H9 (cell line): Measurements from ENCODE around the gene CORO1C. TPM values are rescaled to one million over a fixed set of nuclear protein-coding genes. Genes with fewer than 3 reads are reported as not detected.

ENCODE experiments used
- DNase-seq: peaks from one replicate; pipeline ENCODE4 v3.0.0-alpha.2; 2017
- H2AFZ ChIP-seq: one replicate; pipeline ENCODE4 v1.6.1; 2013; ENCODE audit warnings: mild to moderate bottlenecking, low read length, control low read depth, moderate library complexity
- H2AK5ac ChIP-seq: 2 replicates; pipeline ENCODE4 v1.6.1; 2013; ENCODE audit warnings: low read length, control low read depth, mixed read lengths; ENCODE audit not compliant: insufficient read length
- H2BK120ac ChIP-seq: one replicate; pipeline ENCODE4 v1.6.1; 2013; ENCODE audit warnings: low read depth, mild to moderate bottlenecking, low read length, control low read depth, inconsistent platforms; ENCODE audit not compliant: poor library complexity, severe bottlenecking
- H2BK12ac ChIP-seq: 2 replicates; pipeline ENCODE4 v1.6.1; 2013; ENCODE audit warnings: low read length, control low read depth, mixed read lengths, low read depth; ENCODE audit not compliant: insufficient read length
- H2BK15ac ChIP-seq: 2 replicates; pipeline ENCODE4 v1.6.1; 2013; ENCODE audit warnings: low read depth, low read length, control low read depth
- H2BK20ac ChIP-seq: one replicate; pipeline ENCODE4 v1.6.1; 2013; ENCODE audit warnings: low read depth, mild to moderate bottlenecking, low read length, control low read depth, inconsistent platforms; ENCODE audit not compliant: poor library complexity, severe bottlenecking
- H2BK5ac ChIP-seq: 2 replicates; pipeline ENCODE4 v1.6.1; 2013; ENCODE audit warnings: low read length, control low read depth, mixed read lengths; ENCODE audit not compliant: insufficient read length
- H3K14ac ChIP-seq: 2 replicates; pipeline ENCODE4 v1.6.1; 2013; ENCODE audit warnings: low read length, control low read depth; ENCODE audit not compliant: insufficient read depth
- H3K18ac ChIP-seq: 2 replicates; pipeline ENCODE4 v1.6.1; 2013; ENCODE audit warnings: low read depth, mild to moderate bottlenecking, mixed read lengths, low read length, control low read depth; ENCODE audit not compliant: insufficient read length
- H3K23ac ChIP-seq: 2 replicates; pipeline ENCODE4 v1.6.1; 2013; ENCODE audit warnings: low read length, control low read depth, mixed read lengths, low read depth; ENCODE audit not compliant: insufficient read length
- H3K23me2 ChIP-seq: 2 replicates; pipeline ENCODE4 v1.6.1; 2013; ENCODE audit warnings: low read depth, mild to moderate bottlenecking, mixed read lengths, low read length, control low read depth; ENCODE audit not compliant: insufficient read length, poor library complexity, severe bottlenecking
- H3K27ac ChIP-seq: 2 replicates; pipeline ENCODE4 v1.5.1; 2013; ENCODE audit warnings: low read length, control low read depth, mixed read lengths, low read depth; ENCODE audit not compliant: insufficient read length
- H3K27me3 ChIP-seq: 2 replicates; pipeline ENCODE4 v1.6.1; 2013; ENCODE audit warnings: low read length, control low read depth, inconsistent platforms; ENCODE audit not compliant: insufficient read depth
- H3K4ac ChIP-seq: 2 replicates; pipeline ENCODE4 v1.6.1; 2013; ENCODE audit warnings: low read depth, mild to moderate bottlenecking, control low read depth, inconsistent platforms, low read length, moderate library complexity
- H3K4me1 ChIP-seq: 2 replicates; pipeline ENCODE4 v1.6.1; 2013; ENCODE audit warnings: low read length, control low read depth, inconsistent platforms; ENCODE audit not compliant: insufficient read depth
- H3K4me2 ChIP-seq: 2 replicates; pipeline ENCODE4 v1.6.1; 2013; ENCODE audit warnings: low read length, control low read depth, mixed read lengths; ENCODE audit not compliant: insufficient read length, insufficient read depth
- H3K56ac ChIP-seq: 2 replicates; pipeline ENCODE4 v1.6.1; 2013; ENCODE audit warnings: low read depth, mild to moderate bottlenecking, mixed read lengths, low read length, control low read depth; ENCODE audit not compliant: insufficient read length
- H3K79me1 ChIP-seq: 2 replicates; pipeline ENCODE4 v1.6.1; 2013; ENCODE audit warnings: low read depth, mild to moderate bottlenecking, moderate library complexity, low read length, control low read depth, inconsistent platforms; ENCODE audit not compliant: insufficient read depth, poor library complexity, severe bottlenecking
- H3K79me2 ChIP-seq: 2 replicates; pipeline ENCODE4 v1.6.1; 2013; ENCODE audit warnings: low read length, control low read depth, inconsistent platforms; ENCODE audit not compliant: insufficient read depth
- H3K9ac ChIP-seq: 2 replicates; pipeline ENCODE4 v1.6.1; 2013; ENCODE audit warnings: low read length, control low read depth, mixed read lengths; ENCODE audit not compliant: insufficient read length; ENCODE audit errors: extremely low read depth
- H3K9me3 ChIP-seq: one replicate; pipeline ENCODE4 v1.6.1; 2013; ENCODE audit warnings: low read depth, low read length, inconsistent platforms; ENCODE audit not compliant: control insufficient read depth
- H3T11ph ChIP-seq: one replicate; pipeline ENCODE4 v1.6.1; 2013; ENCODE audit warnings: mild to moderate bottlenecking, low read length, control low read depth, inconsistent platforms
- H4K20me1 ChIP-seq: one replicate; pipeline ENCODE4 v1.6.1; 2013; ENCODE audit not compliant: control insufficient read depth, insufficient read length, insufficient read depth
- H4K5ac ChIP-seq: 2 replicates; pipeline ENCODE4 v1.6.1; 2013; ENCODE audit warnings: low read depth, mild to moderate bottlenecking, mixed read lengths, low read length, control low read depth; ENCODE audit not compliant: insufficient read length
- H4K8ac ChIP-seq: replicated peaks from 2 replicates; pipeline ENCODE4 v1.6.1; 2013; ENCODE audit warnings: low read length, control low read depth, mixed read lengths, low read depth; ENCODE audit not compliant: insufficient read length
- H4K91ac ChIP-seq: 2 replicates; pipeline ENCODE4 v1.6.1; 2013; ENCODE audit warnings: low read depth, mild to moderate bottlenecking, moderate library complexity, mixed read lengths, low read length, control low read depth; ENCODE audit not compliant: insufficient read length
- H3K27ac Mint-ChIP-seq, 3 experiments: 2 replicates in 2 of 3; 3 replicates in 1 of 3; pipeline ENCODE4 v1.8.0; 2020 to 2021; ENCODE audit warnings: mixed read lengths in 3 of 3, mild to moderate bottlenecking in 1 of 3, moderate library complexity in 1 of 3
- H3K27me3 Mint-ChIP-seq: 2 replicates; pipeline ENCODE4 v1.8.0; 2021; ENCODE audit warnings: low read depth, mild to moderate bottlenecking, moderate library complexity, mixed read lengths
- H3K36me3 Mint-ChIP-seq, 3 experiments: 2 replicates in 2 of 3; 3 replicates in 1 of 3; pipeline ENCODE4 v1.8.0; 2020 to 2021; ENCODE audit warnings: low read depth in 3 of 3, mixed read lengths in 3 of 3; ENCODE audit not compliant: insufficient read depth in 1 of 3
- H3K4me1 Mint-ChIP-seq, 2 experiments: 2 replicates each; pipeline ENCODE4 v1.8.0; 2020; ENCODE audit warnings: mixed read lengths in 2 of 2
- H3K4me3 Mint-ChIP-seq, 2 experiments: 2 replicates in 1 of 2; 3 replicates in 1 of 2; pipeline ENCODE4 v1.8.0; 2020 to 2021; ENCODE audit warnings: mild to moderate bottlenecking in 2 of 2, mixed read lengths in 2 of 2, moderate library complexity in 1 of 2
- H3K9me3 Mint-ChIP-seq, 2 experiments: 2 replicates in 1 of 2; 3 replicates in 1 of 2; pipeline ENCODE4 v1.8.0; 2020; ENCODE audit warnings: mild to moderate bottlenecking in 2 of 2, mixed read lengths in 2 of 2, moderate library complexity in 1 of 2
- WGBS: extraction: QIAGEN DNeasy Blood & Tissue Kit; methylation state at CpG from one replicate; pipeline ENCODE4 v1.1.7; 2013; ENCODE audit warnings: missing lambda C conversion rate, low lambda C conversion rate, mixed read lengths; ENCODE audit not compliant: insufficient read length; ENCODE audit errors: extremely low coverage; 5-methylcytosine and 5-hydroxymethylcytosine counted together
- total RNA-seq: library from RNA; stranded (reverse); gene quantifications from 2 replicates; pipeline ENCODE4 v1.2.1, GENCODE V29; 2021
- TF ChIP-seq, protein P1 (sequence below): fragments of 200-600 bp; sonication (generic); conservative IDR thresholded peaks from 3 replicates; pipeline ENCODE4 v1.8.0; 2021; ENCODE audit warnings: antibody characterized with exemption, mild to moderate bottlenecking

CORO1C gene
- total RNA-seq, 1 experiment from 2014 or later = 154 TPM

DNA sequence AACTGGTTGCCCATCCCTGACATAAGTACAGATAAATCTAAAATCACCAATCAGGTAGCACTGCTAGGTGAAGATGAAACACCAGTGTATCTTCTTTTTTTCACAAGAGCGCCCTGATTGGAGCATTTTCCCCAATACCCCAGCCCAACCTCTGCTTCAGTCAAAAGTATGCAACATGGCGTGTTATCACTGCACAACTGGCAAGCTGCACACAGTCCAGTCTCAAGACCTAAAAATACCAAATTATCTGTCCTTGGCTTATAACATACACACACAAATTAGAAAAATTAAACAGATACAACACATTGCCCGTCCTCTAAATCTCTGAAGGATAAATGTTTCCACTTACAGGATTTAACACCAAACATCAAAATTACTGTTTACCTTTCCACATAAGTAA is 77.4 kb downstream of the CORO1C start:
- no peak overlapping the region for H2BK20ac ChIP-seq
- TF ChIP-seq, protein P1, sequence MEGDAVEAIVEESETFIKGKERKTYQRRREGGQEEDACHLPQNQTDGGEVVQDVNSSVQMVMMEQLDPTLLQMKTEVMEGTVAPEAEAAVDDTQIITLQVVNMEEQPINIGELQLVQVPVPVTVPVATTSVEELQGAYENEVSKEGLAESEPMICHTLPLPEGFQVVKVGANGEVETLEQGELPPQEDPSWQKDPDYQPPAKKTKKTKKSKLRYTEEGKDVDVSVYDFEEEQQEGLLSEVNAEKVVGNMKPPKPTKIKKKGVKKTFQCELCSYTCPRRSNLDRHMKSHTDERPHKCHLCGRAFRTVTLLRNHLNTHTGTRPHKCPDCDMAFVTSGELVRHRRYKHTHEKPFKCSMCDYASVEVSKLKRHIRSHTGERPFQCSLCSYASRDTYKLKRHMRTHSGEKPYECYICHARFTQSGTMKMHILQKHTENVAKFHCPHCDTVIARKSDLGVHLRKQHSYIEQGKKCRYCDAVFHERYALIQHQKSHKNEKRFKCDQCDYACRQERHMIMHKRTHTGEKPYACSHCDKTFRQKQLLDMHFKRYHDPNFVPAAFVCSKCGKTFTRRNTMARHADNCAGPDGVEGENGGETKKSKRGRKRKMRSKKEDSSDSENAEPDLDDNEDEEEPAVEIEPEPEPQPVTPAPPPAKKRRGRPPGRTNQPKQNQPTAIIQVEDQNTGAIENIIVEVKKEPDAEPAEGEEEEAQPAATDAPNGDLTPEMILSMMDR = no peak
- no CpG with 5 or more reads among the region's 3 CpGs for WGBS

More for the DNA sequence above, 77.4 kb downstream of the CORO1C start:
- H2AK5ac ChIP-seq = no peak overlapping the region
- no peak overlapping the region for H3K56ac ChIP-seq
- H3T11ph ChIP-seq = no peak overlapping the region
- no peak overlapping the region for H2BK5ac ChIP-seq
- H3K23ac ChIP-seq = no peak overlapping the region
- Mint-ChIP-seq H3K36me3 (peaks cover 37 to 76% (median 55%) of the 10 kb centered on the region in 3 experiments), H3K27ac (no peak overlapping the region), H3K4me3 (no peak overlapping the region), H3K4me1 (peaks cover 24 to 26% of the 10 kb centered on the region in 2 experiments), H3K9me3 (peaks cover 4 to 10% of the 10 kb centered on the region in 2 experiments; a peak in 3 of 5 replicates), H3K27me3 (no peaks in the 10 kb centered on the region)
- H3K27ac ChIP-seq = no peak overlapping the region
- H3K4ac ChIP-seq = no peak overlapping the region
- H3K18ac ChIP-seq = no peak overlapping the region
- no peak overlapping the region for H2BK120ac ChIP-seq
- no peak overlapping the region for H3K14ac ChIP-seq
- H2BK12ac ChIP-seq = no peak overlapping the region
- H3K23me2 ChIP-seq = no peaks in the 10 kb centered on the region
- no peak overlapping the region for H2BK15ac ChIP-seq
- no peaks in the 10 kb centered on the region for H3K27me3 ChIP-seq
- no peak overlapping the region for H4K8ac ChIP-seq
- H3K79me2 ChIP-seq = no peaks in the 10 kb centered on the region
- H4K5ac ChIP-seq = no peak overlapping the region
- peaks cover 10% of the 10 kb centered on the region; the same call in 1 of the 2 replicates for H3K4me1 ChIP-seq
- H3K4me2 ChIP-seq = no peak overlapping the region
- no peak overlapping the region for H4K91ac ChIP-seq
- H4K20me1 ChIP-seq = no peaks in the 10 kb centered on the region
- no peak for DNase-seq
- no peaks in the 10 kb centered on the region for H3K79me1 ChIP-seq
- H2AFZ ChIP-seq = no peak overlapping the region
- H3K9me3 ChIP-seq = no peaks in the 10 kb centered on the region
- H3K9ac ChIP-seq = no peak overlapping the region
